AG04449 (cell line): ENCODE data around the gene MRPL14.
A peak's percentile ranks its signal among the peaks of the same experiment; 100 is the strongest.

Experiments used
- CTCF ChIA-PET: fragments of 350-600 bp; formaldehyde crosslinking; extraction: SDS; loops from one replicate; lab custom pipeline; 2021; ENCODE audit warnings: antibody characterized with exemption; lab: Yijun Ruan, JAX
- POLR2A ChIA-PET: fragments of 400-600, 350-600 bp; formaldehyde crosslinking; extraction: SDS; loops from one replicate; lab custom pipeline; 2020; ENCODE audit warnings: antibody characterized with exemption, inconsistent platforms; lab: Yijun Ruan, JAX
- DNase-seq: peaks from one replicate; pipeline ENCODE4 v3.0.0-alpha.2; 2010; ENCODE audit warnings: low read depth, low spot score
- H3K4me3 ChIP-seq: 2 replicates; pipeline ENCODE4 v1.5.1; 2011; ENCODE audit warnings: low read depth, mild to moderate bottlenecking, control low read depth, low read length
- CTCF ChIP-seq: IDR thresholded peaks from one replicate; pipeline ENCODE4 v1.5.1; 2011; ENCODE audit warnings: mild to moderate bottlenecking, moderate library complexity, low read length, control low read depth, inconsistent platforms; ENCODE audit not compliant: insufficient read depth; ENCODE audit errors: missing control alignments

MRPL14 gene

GRCh38 chr6:44122801-44123200 lies 4.5 kb downstream of the MRPL14 start:
- no peak overlapping the region for H3K4me3 ChIP-seq
- TF ChIP-seq CTCF, result no peak
- POLR2A ChIA-PET, result no interaction called here
- no peak for DNase-seq
- CTCF ChIA-PET, result interaction anchor here (15.2 kb wide), 1 partner anchor 24 kb away, joined by 196 read pairs; no protein-coding TSS in a partner anchor

- CTCF ChIA-PET, result interaction anchor here (1.5 to 15.2 kb wide), 2 partner anchors 22 to 114 kb away, joined by 7 to 196 read pairs; no protein-coding TSS in a partner anchor
- no peak overlapping the region for H3K4me3 ChIP-seq
- POLR2A ChIA-PET, result no interaction called here
- no peak for TF ChIP-seq CTCF
- no peak for DNase-seq
Measured at GRCh38 chr6:44120692-44121443, 6.4 kb downstream of the MRPL14 start.

DNA sequence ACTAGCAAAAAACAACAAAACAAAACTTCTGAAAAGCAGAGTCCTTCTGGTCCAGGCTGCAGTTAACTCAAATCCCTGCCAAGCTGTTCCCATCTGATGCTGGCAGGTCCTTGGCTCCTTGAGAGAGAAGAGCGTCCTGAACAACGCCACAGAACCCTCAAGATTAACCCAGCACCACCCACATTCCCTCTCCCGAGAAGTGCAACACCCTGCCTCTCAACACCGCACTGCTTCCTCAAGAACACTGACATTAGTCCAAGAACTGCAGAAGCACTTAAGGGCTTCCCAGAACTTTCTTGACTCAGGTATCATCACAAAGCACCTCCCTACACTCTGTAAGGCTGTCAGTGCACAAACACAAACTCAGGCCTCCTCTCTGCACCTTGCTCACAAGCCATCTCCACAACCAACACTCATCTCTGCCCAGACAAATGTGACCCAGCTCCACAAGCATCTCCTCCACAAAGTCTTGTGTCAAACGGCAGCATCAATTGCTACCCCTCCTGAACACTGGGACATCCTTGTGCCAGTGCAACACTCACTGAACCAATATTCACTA lies 7.5 kb downstream of the MRPL14 start:
- H3K4me3 ChIP-seq, result no peak overlapping the region
- CTCF ChIA-PET, result interaction anchor here (15.2 kb wide), 1 partner anchor 21 kb away, joined by 196 read pairs; no protein-coding TSS in a partner anchor
- POLR2A ChIA-PET, result no interaction called here
- no peak for DNase-seq
- TF ChIP-seq CTCF, result no peak

- TF ChIP-seq CTCF, result no peak
- POLR2A ChIA-PET, result no interaction called here
- CTCF ChIA-PET, result interaction anchor here (0.6 to 15.2 kb wide), 9 partner anchors 18 to 393 kb away, joined by 3 to 196 read pairs (median 3); no protein-coding TSS in a partner anchor
- no peak for DNase-seq
- no peak overlapping the region for H3K4me3 ChIP-seq
Measured at GRCh38 chr6:44117397-44118128, 9.7 kb downstream of the MRPL14 start.

- ChIA-PET CTCF (interaction anchor here (0.7 to 15.2 kb wide), 8 partner anchors 7 to 121 kb away, joined by 3 to 196 read pairs (median 3); no protein-coding TSS in a partner anchor), POLR2A (interaction anchor here (0.7 to 1.4 kb wide), 2 partner anchors 9 to 20 kb away, joined by 3 to 4 read pairs; no protein-coding TSS in a partner anchor)
- no peak for TF ChIP-seq CTCF
- H3K4me3 ChIP-seq, result peak overlapping the region; percentile 19; the same call in 1 of the 2 replicates
- peak; percentile 74 for DNase-seq
Measured at GRCh38 chr6:44116641-44117382, 10.4 kb downstream of the MRPL14 start.
